Upper lobe of left lung (tissue), 6 donors: ENCODE data around the gene TLR8. TPM values are rescaled to one million over a fixed set of nuclear protein-coding genes. Genes with fewer than 3 reads are reported as not detected.

Experiments used
- ATAC-seq, 2 donors: fragments of 200-7000 bp; cut with Tn5 transposase; one replicate each; pipeline ENCODE4 v1.9.1; 2022; ENCODE audit warnings: mild to moderate bottlenecking in 2 of 2, moderate library complexity in 2 of 2; ENCODE audit not compliant: low FRiP score in 2 of 2
- DNase-seq, 2 donors: peaks; one replicate each; pipeline ENCODE4 v3.0.0-alpha.2; 2019 to 2020
- H3K27ac ChIP-seq, 4 donors: fragments of 200-600 bp; sonication (generic); one replicate each; pipeline ENCODE4 v1.5.1; 2016 to 2019
- H3K27me3 ChIP-seq, 4 donors: fragments of 200-600 bp; sonication (generic); one replicate each; pipeline ENCODE4 v1.5.1; 2017 to 2019
- H3K36me3 ChIP-seq, 4 donors: fragments of 200-600 bp; sonication (generic); one replicate each; pipeline ENCODE4 v1.5.1; 2016 to 2019
- H3K4me1 ChIP-seq, 4 donors: fragments of 200-600 bp; sonication (generic); one replicate each; pipeline ENCODE4 v1.5.1; 2018 to 2019
- H3K4me3 ChIP-seq, 4 donors: fragments of 200-600 bp; sonication (generic); one replicate each; pipeline ENCODE4 v1.5.1; 2017 to 2019; ENCODE audit warnings: mild to moderate bottlenecking in 2 of 4, moderate library complexity in 1 of 4
- H3K9me3 ChIP-seq, 4 donors: fragments of 200-600 bp; sonication (generic); one replicate each; pipeline ENCODE4 v1.5.1; 2018 to 2019
- EP300 ChIP-seq, 4 donors: sonication (generic); formaldehyde crosslinking; IDR thresholded peaks; one replicate each; pipeline ENCODE4 v1.5.1; 2017; ENCODE audit warnings: antibody characterized with exemption in 4 of 4, control low read depth in 2 of 4
- POLR2A ChIP-seq, 4 donors: fragments of 450-650 bp; IDR thresholded peaks; one replicate each; pipeline ENCODE4 v1.5.1; 2016 to 2017; ENCODE audit warnings: antibody characterized with exemption in 4 of 4, mild to moderate bottlenecking in 2 of 4
- POLR2AphosphoS5 ChIP-seq, 2 donors: sonication (generic); formaldehyde crosslinking; IDR thresholded peaks; one replicate each; pipeline ENCODE4 v1.5.1; 2017; ENCODE audit warnings: antibody characterized with exemption in 2 of 2
- WGBS, 2 donors: methylation state at CpG; one replicate each; pipeline ENCODE4 v1.1.5; 2017 to 2018; 5-methylcytosine and 5-hydroxymethylcytosine counted together
- total RNA-seq, 6 donors: library from RNA; depleted of rRNA in 4 of 6; stranded (reverse); fragments of >200 nt in 4 of 6; gene quantifications; one replicate each; pipeline versions ENCODE4 v1.1.0 to v1.2.1, GENCODE V29; 2016 to 2021
- TF ChIP-seq, protein P1 (sequence below), 6 experiments: fragments of 450-650 bp in 4 of 6; fragments of 200-600 bp in 2 of 6; sonication (generic) in 2 of 6; IDR thresholded peaks; one replicate each; pipeline ENCODE4 v1.5.1; 2016 to 2019; ENCODE audit warnings: antibody characterized with exemption in 6 of 6
- donor health status: DM: no; HTN: no; CAD: no; lungs with moderate emphysema.
- donor health status: DM: no; HTN: yes; CAD: no; lungs with severe emphysema.

The TLR8 gene
- total RNA-seq, 6 donors from 2014 or later, result 2.3 to 24.5 (median 9.3) TPM

DNA sequence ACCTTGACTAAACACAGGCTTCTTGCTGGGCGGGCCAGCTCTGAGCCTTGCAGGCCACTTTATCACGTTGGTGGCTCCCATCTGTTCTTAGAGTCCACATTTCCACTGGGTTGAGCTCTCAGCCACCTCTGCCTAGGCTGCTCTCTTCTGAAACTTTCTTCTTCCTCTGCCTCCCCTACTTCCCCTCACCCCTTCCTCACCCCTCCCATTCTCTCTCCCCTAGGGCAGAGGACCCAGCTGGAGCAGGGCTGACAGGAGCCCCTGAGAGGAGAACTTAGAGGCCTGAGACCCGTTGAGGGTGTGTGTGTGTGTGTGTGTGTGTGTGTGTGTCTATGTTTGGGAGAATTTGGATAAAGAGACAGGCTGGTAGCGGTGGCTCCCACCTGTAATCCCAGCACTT lies 48.6 kb downstream of the TLR8 start:
- H3K27me3 ChIP-seq, result no peaks in the 10 kb centered on the region
- ATAC-seq, result no peak
- TF ChIP-seq EP300 (IDR thresholded peaks at IDR 0.05), result no peak
- TF ChIP-seq, protein P1, sequence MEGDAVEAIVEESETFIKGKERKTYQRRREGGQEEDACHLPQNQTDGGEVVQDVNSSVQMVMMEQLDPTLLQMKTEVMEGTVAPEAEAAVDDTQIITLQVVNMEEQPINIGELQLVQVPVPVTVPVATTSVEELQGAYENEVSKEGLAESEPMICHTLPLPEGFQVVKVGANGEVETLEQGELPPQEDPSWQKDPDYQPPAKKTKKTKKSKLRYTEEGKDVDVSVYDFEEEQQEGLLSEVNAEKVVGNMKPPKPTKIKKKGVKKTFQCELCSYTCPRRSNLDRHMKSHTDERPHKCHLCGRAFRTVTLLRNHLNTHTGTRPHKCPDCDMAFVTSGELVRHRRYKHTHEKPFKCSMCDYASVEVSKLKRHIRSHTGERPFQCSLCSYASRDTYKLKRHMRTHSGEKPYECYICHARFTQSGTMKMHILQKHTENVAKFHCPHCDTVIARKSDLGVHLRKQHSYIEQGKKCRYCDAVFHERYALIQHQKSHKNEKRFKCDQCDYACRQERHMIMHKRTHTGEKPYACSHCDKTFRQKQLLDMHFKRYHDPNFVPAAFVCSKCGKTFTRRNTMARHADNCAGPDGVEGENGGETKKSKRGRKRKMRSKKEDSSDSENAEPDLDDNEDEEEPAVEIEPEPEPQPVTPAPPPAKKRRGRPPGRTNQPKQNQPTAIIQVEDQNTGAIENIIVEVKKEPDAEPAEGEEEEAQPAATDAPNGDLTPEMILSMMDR (IDR thresholded peaks at IDR 0.05), result no peak
- 54 to 70% methylated on average over 4 of the region's 4 CpGs for WGBS, 2 donors
- peaks cover 10 to 61% (median 30%) of the 10 kb centered on the region in 4 donors for H3K4me1 ChIP-seq
- H3K27ac ChIP-seq, result peak overlapping the region; percentile 83 to 92 (median 88)
- H3K9me3 ChIP-seq, result no peaks in the 10 kb centered on the region
- H3K4me3 ChIP-seq, result no peak overlapping the region
- DNase-seq, result no peak
- no peaks in the 10 kb centered on the region for H3K36me3 ChIP-seq

DNA sequence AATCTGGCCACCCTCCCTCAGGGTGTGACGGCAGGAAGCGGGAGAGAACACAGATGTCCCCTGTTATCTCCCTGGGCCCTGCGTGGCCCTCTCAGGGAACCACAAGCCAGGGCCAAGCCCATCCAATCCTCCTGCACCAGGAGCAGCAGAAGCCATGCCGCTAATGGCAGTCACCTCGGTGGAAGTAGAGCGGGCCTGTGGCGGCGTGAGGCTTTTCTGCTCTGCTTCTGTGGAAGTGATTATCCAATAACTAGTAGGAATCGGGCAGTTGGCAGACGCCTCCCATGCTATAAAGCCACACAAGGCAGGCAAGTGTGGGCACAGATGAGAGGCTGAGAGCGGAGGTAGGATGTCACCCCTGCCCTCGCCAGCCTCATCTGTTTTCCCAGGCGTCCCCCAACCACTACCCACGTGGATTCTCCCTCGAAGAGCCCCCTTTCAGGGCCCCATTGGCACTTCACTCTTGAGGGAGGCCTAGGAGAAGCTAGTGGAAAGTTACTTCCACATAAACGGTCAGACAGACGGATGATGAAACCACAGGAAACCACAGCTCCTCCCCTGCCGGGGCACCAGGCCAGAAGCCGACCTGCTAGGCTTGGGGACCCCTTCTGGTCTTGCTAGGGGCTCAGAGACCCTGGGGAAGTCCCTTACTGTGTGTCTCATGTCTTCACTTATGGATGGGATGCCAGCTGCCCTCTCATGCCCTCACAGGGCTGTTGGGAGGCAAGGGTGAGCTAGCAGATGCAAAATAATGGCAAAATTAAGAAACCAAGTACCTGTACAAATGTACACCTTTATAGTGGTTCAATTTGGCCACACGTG lies 49.7 kb downstream of the TLR8 start:
- no peaks in the 10 kb centered on the region for H3K9me3 ChIP-seq
- H3K4me1 ChIP-seq, result peaks cover 10 to 49% (median 26%) of the 10 kb centered on the region in 4 donors
- H3K4me3 ChIP-seq, result peak overlapping the region in 2 of 4 donors; percentile 10 to 14
- WGBS, 2 donors, result 46 to 58% methylated on average over 8 to 20 of the region's 20 CpGs
- ATAC-seq (peak; percentile 77 to 92), DNase-seq (peak; percentile 40 to 79)
- H3K27me3 ChIP-seq, result no peaks in the 10 kb centered on the region
- peak overlapping the region; percentile 83 to 92 (median 88) for H3K27ac ChIP-seq
- TF ChIP-seq POLR2AphosphoS5 (IDR thresholded peaks at IDR 0.05) (peak; percentile 28 to 41), POLR2A (IDR thresholded peaks at IDR 0.05) (peak in 1 of 4 donors; percentile 39), EP300 (IDR thresholded peaks at IDR 0.05) (peak in 1 of 4 donors; percentile 10)
- TF ChIP-seq, protein P1 (IDR thresholded peaks at IDR 0.05), result no peak
- H3K36me3 ChIP-seq, result no peaks in the 10 kb centered on the region

DNA sequence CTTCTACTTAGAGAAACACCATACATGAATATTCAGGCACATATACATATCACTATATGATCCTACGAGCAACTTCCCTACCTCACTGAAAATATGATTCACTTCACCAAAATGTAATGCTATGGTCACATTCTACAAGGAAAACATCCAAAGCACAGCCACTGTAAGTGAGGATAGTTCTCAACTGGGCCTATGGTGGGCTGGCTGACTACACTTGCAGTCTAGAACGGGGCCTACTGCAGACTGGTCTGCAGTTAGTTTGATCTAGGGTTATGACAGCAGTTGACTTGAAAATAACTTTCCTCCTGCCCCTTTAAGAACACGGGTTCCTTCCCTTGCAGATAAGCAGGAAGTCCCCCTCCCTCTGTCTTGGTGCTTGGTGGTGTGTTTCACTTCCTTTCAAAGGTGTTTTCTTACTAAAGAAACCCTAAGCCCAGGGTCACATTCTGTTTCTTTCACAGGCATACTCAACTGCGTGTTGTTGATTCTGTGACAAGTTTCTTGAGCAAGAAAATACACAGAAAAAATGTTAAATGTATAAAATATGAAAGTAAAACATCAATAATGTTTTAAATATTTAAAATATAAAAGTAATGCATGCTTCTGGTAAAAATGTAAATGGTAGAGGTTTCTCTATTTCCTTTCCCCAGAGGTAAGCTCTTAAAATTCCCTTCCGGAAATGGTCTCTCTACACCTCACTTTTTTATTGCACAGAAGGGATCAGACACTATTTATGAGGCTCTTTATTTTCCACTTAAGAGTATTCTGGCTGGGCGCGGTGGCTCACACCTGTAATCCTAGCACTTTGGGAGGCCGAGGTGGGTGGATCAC lies 50.5 kb downstream of the TLR8 start:
- peak; percentile 69 to 78 for ATAC-seq

DNA sequence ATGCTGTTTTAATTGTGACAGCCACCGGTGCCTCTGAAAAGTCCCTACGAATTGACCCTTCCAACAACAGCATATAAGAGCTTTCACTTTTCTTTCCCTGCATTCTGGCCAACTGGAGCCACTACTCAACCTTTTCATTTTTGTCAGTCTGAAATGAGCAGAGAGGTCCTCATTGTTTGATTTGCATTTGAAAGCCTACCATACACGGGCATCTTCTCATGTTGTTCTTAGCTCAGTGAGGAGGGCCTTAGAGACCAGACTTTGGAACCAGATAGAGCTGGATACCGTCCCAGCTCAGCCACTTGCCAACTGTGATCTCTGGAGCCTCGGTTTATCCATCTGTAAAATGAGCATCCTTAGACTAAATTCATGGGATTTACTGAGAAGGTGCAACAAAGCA lies 51.6 kb downstream of the TLR8 start:
- DNase-seq, result no peak
- H3K4me3 ChIP-seq, result no peak overlapping the region
- 50 to 67% methylated on average over 4 to 5 of the region's 5 CpGs for WGBS, 2 donors
- no peaks in the 10 kb centered on the region for H3K9me3 ChIP-seq
- no peak for TF ChIP-seq POLR2A (IDR thresholded peaks at IDR 0.05)
- no peak for TF ChIP-seq EP300 (IDR thresholded peaks at IDR 0.05)
- TF ChIP-seq, protein P1 (IDR thresholded peaks at IDR 0.05), result no peak
- TF ChIP-seq POLR2AphosphoS5 (IDR thresholded peaks at IDR 0.05), result no peak
- H3K27ac ChIP-seq, result peak overlapping the region; percentile 83 to 92 (median 88)
- no peaks in the 10 kb centered on the region for H3K27me3 ChIP-seq
- no peaks in the 10 kb centered on the region for H3K36me3 ChIP-seq
- H3K4me1 ChIP-seq, result peaks cover 10 to 41% (median 24%) of the 10 kb centered on the region in 4 donors
- ATAC-seq, result no peak

More for the DNA sequence above, 50.5 kb downstream of the TLR8 start:
- Histone ChIP-seq H3K9me3 (no peaks in the 10 kb centered on the region), H3K27ac (peak overlapping the region; percentile 83 to 92 (median 88)), H3K4me3 (peak overlapping the region in 2 of 4 donors; percentile 10 to 14), H3K27me3 (no peaks in the 10 kb centered on the region), H3K36me3 (no peaks in the 10 kb centered on the region), H3K4me1 (peaks cover 10 to 41% (median 24%) of the 10 kb centered on the region in 4 donors)
- WGBS, 2 donors, result 43 to 49% methylated on average over 6 to 8 of the region's 8 CpGs
- peak in 1 of 2 donors; percentile 64 for DNase-seq
- TF ChIP-seq POLR2AphosphoS5 (IDR thresholded peaks at IDR 0.05) (peak; percentile 15 to 16), EP300 (IDR thresholded peaks at IDR 0.05) (no peak), POLR2A (IDR thresholded peaks at IDR 0.05) (peak in 1 of 4 donors; percentile 28)
- TF ChIP-seq, protein P1 (IDR thresholded peaks at IDR 0.05), result no peak
